ENCODE results near the gene ZDHHC19.

DNA sequence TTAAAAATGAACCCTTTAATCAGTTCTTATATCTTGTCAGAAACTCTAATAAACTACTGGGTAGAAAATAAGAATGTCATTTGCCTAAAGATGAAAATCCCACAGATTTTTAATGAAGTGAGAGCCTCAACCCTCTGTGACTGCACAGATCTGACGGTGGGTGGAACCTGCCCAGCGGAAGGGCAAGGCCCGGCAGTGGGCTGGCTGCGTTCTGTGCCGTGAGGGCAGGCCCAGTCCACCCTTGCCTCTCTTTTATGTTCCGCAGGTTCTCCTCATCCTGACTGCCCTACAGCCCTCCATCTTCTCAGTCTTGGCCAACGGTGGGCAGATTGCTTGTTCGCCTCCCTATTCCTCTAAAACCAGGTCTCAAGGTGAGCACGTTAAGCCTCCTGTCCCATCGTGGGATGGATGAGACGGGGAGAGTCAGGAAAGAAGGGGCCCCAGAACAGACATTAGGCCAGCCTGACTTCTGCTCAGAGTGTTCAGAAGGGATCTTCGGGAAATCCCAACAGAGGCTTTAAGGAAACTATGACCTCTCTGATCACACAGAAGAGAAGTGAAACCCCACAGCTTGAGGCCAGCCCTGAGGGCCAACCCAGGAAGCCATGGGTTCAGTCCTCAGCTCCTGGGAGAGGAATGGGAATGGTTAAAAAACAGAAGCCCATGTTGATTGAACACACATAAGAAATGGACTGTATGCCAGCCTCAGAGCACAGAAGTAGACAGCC is 21.1 kb upstream of the ZDHHC19 start:
- TF ChIP-seq CTCF (IDR thresholded peaks at IDR 0.05 in 4 of 5, conservative IDR thresholded peaks at IDR 0.05 in 1 of 5) (no peak), POLR2A (IDR thresholded peaks at IDR 0.05) (no peak)
